Muscle of leg (tissue), 11 donors: ENCODE results near the gene ANKRD27. TPM values are rescaled to one million over a fixed set of nuclear protein-coding genes. Genes with fewer than 3 reads are reported as not detected.
A peak's percentile ranks its signal among the peaks of the same experiment; 100 is the strongest.

Experiments used
- DNase-seq: peaks from one replicate; pipeline ENCODE4 v3.0.0; 2013
- H3K27ac ChIP-seq: one replicate; pipeline ENCODE4 v1.5.1; 2013; ENCODE audit warnings: mild to moderate bottlenecking, low read length, control low read depth
- H3K27me3 ChIP-seq: one replicate; pipeline ENCODE4 v1.6.1; 2013; ENCODE audit warnings: low read length; ENCODE audit not compliant: control insufficient read depth, insufficient read depth
- H3K36me3 ChIP-seq: one replicate; pipeline ENCODE4 v1.6.1; 2013; ENCODE audit warnings: low read length; ENCODE audit not compliant: control insufficient read depth, insufficient read depth
- H3K4me1 ChIP-seq: one replicate; pipeline ENCODE4 v1.6.1; 2013; ENCODE audit warnings: low read length; ENCODE audit not compliant: control insufficient read depth, insufficient read depth
- H3K4me3 ChIP-seq: one replicate; pipeline ENCODE4 v1.5.1; 2013; ENCODE audit warnings: low read length, control low read depth
- H3K9me3 ChIP-seq: replicated peaks from 2 replicates; pipeline ENCODE4 v1.6.1; 2013; ENCODE audit warnings: low read depth, low read length; ENCODE audit not compliant: control insufficient read depth
- WGBS: methylation state at CpG from one replicate; pipeline ENCODE4 v1.1.5; 2013; ENCODE audit warnings: missing lambda C conversion rate; ENCODE audit not compliant: insufficient coverage; 5-methylcytosine and 5-hydroxymethylcytosine counted together
- polyA plus RNA-seq, 8 donors: library from polyadenylated mRNA; unstranded; fragments of 120-200 nt; gene quantifications; one replicate each; pipeline versions ENCODE4 v1.2.1 to v1.2.3, GENCODE V29; 2013; ENCODE audit warnings: inconsistent platforms in 1 of 8, low replicate concordance in 1 of 8; ENCODE audit not compliant: insufficient read length in 8 of 8, insufficient read depth in 1 of 8
- total RNA-seq: library from RNA; stranded (reverse); fragments of 120-200 nt; gene quantifications from one replicate; pipeline ENCODE4 v1.2.4, GENCODE V29; 2013

ANKRD27 gene
- total and polyA plus RNA-seq, 9 donors = 9.6 to 18.3 (median 11.6) TPM

DNA sequence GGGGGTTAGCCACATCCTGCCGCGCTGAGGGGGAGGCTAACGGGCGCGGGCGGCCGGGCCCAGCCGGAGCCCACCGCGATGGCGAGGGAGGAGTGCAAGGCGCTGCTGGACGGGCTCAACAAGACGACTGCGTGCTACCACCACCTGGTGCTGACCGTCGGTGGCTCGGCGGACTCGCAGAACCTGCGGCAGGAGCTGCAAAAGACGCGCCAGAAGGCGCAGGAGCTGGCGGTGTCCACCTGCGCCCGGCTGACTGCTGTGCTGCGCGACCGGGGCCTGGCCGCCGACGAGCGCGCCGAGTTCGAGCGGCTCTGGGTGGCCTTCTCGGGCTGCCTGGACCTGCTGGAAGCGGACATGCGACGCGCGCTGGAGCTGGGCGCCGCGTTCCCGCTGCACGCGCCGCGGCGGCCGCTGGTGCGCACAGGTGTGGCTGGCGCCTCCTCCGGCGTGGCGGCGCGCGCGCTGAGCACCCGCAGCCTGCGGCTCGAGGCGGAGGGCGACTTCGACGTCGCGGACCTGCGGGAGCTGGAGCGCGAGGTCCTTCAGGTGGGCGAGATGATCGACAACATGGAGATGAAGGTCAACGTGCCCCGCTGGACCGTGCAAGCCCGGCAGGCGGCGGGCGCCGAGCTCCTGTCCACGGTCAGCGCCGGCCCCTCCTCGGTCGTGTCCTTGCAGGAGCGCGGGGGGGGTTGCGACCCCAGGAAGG lies 1.4 kb upstream of the ANKRD27 start:
- no peak overlapping the region for H3K27ac ChIP-seq
- no peak overlapping the region for H3K4me3 ChIP-seq
- DNase-seq = no peak
- no peaks in the 10 kb centered on the region for H3K9me3 ChIP-seq
- peaks cover 36% of the 10 kb centered on the region for H3K4me1 ChIP-seq
- no peaks in the 10 kb centered on the region for H3K36me3 ChIP-seq
- H3K27me3 ChIP-seq = peaks cover 43% of the 10 kb centered on the region
- under 1% methylated on average over 93 of the region's 93 CpGs for WGBS

DNA sequence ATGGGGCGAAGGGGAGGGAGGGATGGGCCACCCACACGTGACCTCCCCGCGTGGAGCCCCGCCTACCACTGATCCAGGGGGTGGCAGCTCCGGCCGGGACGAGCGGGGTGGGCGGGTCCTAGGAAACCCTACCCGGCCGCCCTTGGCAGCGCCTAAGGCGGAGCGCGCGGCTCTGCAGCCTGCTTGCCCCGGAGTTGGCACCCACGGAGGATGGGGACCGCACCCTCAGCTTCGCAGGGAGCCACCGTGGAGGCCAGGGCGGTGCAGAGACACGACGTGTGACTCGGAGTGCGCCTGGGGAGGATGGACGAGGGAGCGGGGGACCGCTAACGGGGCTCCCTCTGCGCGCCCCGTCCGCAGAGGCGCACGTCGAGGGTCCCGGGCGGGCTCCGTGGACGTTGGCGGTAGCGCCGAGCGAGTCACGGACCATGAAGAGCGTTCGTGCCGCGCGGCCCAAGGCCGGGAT lies 773 bp upstream of the ANKRD27 start, which contains the start of gene RGS9BP:
Gene RGS9BP, plus strand, starts transcription at position 129 of the 466 bp plus-strand sequence. CDS start 416 bp downstream, outside the sequence.
- 2% methylated on average over 53 of the region's 53 CpGs for WGBS
- DNase-seq = peak; percentile 73
- peaks cover 36% of the 10 kb centered on the region for H3K4me1 ChIP-seq

DNA sequence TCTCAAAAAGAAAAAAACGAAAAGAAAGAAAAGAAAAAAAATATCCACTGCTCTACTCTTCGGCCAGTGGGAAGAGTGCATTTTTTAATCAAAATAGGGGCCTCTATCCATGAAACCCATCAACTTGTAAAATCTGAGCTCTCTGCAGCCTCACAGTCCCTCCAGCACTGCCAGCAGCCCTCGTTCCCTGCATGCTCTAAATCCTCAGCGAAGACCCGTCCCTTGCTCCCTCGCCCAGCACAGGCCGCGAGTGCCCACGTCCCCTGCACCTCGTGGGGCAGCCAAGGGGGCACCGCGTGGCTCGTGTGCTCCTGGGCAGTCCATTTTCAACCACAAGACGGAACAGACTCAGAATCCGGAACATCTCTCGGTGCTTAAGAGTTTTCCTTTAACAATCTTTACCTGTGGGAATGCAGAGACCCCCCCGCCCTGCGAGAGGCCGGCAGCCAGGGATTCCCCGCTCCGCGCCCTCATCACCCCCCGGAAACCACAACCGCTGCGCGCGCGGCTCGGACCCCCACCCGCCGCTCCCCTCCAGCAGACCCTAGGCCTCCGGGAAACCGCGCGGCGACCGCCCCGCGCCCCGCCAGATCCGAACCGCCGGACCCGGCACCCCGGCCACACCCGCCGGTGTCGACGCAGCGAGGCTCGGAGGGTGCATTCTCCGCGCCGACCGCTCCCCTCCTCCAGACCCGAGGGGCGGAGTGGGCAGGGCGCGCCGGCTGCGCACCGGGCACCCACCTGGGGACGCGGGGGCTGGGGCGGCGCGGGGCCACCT lies 638 bp downstream of the ANKRD27 start:
- under 1% methylated on average over 51 of the region's 67 CpGs for WGBS

More for the DNA sequence above, 773 bp upstream of the ANKRD27 start, which contains the start of gene RGS9BP:
- Histone ChIP-seq H3K36me3 (no peaks in the 10 kb centered on the region), H3K27me3 (peaks cover 43% of the 10 kb centered on the region), H3K9me3 (no peaks in the 10 kb centered on the region), H3K27ac (peak within 1 kb of the TSS; percentile 35), H3K4me3 (peak within 1 kb of the TSS; percentile 81)

DNA sequence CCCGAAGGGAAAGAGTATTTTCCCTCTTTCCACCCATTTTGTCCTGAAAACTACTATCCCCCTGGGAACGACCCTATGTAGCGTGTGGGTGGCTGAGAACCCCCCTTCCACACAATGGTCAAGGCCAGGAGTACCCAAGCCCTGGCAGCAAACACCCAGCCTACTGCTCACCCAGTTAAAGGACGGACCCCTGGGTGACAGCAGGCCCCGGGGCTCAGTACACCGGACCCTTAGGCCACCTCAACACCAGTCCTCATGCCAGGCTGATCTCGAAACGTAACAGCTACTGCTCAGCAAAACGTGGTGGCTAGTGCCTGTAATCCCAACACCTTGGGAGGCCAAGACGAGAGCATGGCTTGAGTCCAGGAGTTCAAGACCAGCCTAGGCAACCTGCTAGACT lies 1.4 kb downstream of the ANKRD27 start:
- H3K4me3 ChIP-seq = no peak overlapping the region
- H3K4me1 ChIP-seq = peaks cover 36% of the 10 kb centered on the region
- H3K27ac ChIP-seq = no peak overlapping the region

More for the DNA sequence above, 638 bp downstream of the ANKRD27 start:
- no peak overlapping the region for H3K27ac ChIP-seq
- H3K27me3 ChIP-seq = peaks cover 37% of the 10 kb centered on the region
- no peak for DNase-seq
- H3K36me3 ChIP-seq = no peaks in the 10 kb centered on the region
- H3K4me1 ChIP-seq = peaks cover 36% of the 10 kb centered on the region
- H3K4me3 ChIP-seq = peak overlapping the region; percentile 81
- H3K9me3 ChIP-seq = no peaks in the 10 kb centered on the region

DNA sequence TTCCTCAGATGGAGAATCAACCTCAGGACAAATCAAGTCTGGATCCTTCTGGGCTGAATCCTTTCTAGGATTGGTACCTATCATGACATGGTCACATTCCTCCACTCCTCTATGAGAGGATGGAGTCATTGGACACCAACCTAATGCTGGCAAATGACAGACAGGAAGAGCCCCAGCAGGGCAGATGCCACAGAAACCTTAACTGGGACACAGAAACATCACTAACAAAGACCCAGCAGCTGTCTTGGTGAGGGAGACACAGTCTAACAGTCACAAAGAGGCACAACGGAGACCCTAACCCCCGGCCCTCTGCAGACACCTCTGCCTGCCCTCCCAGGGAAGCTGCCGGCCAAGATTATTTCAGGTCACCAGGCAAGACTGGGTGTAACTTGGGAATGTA lies 2.1 kb downstream of the ANKRD27 start:
- Histone ChIP-seq H3K36me3 (no peaks in the 10 kb centered on the region), H3K4me3 (no peak overlapping the region), H3K4me1 (peaks cover 35% of the 10 kb centered on the region), H3K27me3 (peaks cover 26% of the 10 kb centered on the region), H3K9me3 (no peaks in the 10 kb centered on the region), H3K27ac (no peak overlapping the region)
- DNase-seq = no peak
- WGBS = 90% methylated on average over 2 of the region's 3 CpGs

More for the DNA sequence above, 1.4 kb downstream of the ANKRD27 start:
- no peak for DNase-seq
- H3K27me3 ChIP-seq = peaks cover 33% of the 10 kb centered on the region
- H3K36me3 ChIP-seq = no peaks in the 10 kb centered on the region
- no peaks in the 10 kb centered on the region for H3K9me3 ChIP-seq
- 85% methylated on average over 7 of the region's 10 CpGs for WGBS

DNA sequence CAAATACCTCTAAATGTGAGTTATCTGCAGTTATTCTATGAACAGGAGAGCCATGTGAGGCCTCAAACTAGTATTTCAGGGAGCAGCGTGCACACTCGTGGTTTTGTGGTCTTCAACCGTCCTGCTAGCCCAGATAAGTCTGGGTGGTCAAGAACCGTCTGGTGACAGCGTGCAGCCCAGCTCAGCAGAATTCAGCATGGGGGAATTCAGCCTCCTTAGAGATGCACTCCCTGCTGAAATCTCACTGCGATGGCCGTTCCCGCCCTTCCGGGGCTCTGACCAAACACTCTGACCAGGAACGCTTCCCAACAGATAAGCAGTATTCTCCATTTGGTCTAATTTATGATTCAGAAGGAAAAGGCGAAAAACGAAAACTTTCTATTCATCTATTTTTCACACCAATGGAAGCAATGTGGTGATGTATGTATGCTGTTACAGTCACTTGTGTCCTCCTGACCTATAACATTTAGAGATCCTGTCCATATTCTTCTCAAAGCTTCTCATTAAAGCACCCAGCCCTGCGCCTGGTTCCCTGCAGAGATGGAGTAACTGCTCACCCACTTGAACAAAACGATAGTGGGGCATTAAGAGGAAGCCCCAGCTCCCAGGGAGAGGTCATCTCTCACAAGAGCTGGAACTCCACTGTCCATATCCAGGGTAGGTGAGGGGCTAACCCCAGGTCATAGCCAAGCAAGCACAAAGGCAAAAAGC lies 2.9 kb downstream of the ANKRD27 start:
- no peak for DNase-seq
- Histone ChIP-seq H3K27ac (no peak overlapping the region), H3K9me3 (no peaks in the 10 kb centered on the region), H3K4me1 (peaks cover 27% of the 10 kb centered on the region), H3K27me3 (peaks cover 18% of the 10 kb centered on the region), H3K36me3 (no peaks in the 10 kb centered on the region), H3K4me3 (no peak overlapping the region)
- 78% methylated on average over 5 of the region's 14 CpGs for WGBS

DNA sequence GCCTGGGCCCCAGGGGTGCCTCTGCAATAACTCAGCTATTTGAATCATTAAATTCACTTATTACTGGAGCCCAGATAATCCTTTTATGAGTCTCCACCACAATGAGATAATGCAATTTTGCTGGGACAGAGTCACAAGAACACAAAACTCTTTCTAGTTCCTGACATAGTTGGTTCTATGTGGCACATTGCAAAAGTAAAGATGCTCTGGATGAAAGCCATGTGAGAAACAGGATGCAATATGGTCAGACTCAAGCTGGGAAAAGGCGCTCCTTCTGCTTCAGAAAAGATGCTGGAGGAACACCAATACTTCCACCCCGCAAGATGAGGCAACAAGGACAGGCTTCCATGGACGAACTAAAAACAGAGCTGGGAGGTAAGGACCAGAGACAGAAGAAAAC lies 5.7 kb downstream of the ANKRD27 start:
- Histone ChIP-seq H3K4me3 (no peak overlapping the region), H3K4me1 (peaks cover 14% of the 10 kb centered on the region), H3K27ac (no peak overlapping the region), H3K27me3 (no peaks in the 10 kb centered on the region), H3K9me3 (no peaks in the 10 kb centered on the region), H3K36me3 (no peaks in the 10 kb centered on the region)
- WGBS = 50% methylated on average over 1 of the region's 3 CpGs
- DNase-seq = no peak

DNA sequence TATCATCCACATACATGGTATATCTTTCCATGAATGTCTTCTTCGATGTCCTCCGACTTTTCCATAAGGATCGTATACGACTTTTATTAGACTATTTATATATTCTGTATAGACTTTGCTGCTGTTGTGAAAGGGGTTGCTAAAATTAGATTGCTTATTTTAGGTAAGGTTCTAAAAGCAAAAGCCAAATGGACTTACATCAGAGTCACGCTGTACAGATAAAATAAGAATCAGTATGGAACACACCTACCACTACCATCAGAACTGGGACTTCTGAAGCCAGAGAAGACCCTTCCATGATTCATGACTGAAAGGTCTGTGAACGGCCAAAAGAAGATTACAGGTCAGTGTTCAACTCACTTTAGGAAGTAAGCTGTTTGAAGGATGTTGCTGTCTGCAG lies 8.9 kb downstream of the ANKRD27 start:
- no CpG with 5 or more reads among the region's 6 CpGs for WGBS
- no peak for DNase-seq
- H3K27me3 ChIP-seq = no peaks in the 10 kb centered on the region
- H3K36me3 ChIP-seq = no peaks in the 10 kb centered on the region
- no peak overlapping the region for H3K27ac ChIP-seq
- H3K4me1 ChIP-seq = no peaks in the 10 kb centered on the region
- no peaks in the 10 kb centered on the region for H3K9me3 ChIP-seq
- H3K4me3 ChIP-seq = no peak overlapping the region

DNA sequence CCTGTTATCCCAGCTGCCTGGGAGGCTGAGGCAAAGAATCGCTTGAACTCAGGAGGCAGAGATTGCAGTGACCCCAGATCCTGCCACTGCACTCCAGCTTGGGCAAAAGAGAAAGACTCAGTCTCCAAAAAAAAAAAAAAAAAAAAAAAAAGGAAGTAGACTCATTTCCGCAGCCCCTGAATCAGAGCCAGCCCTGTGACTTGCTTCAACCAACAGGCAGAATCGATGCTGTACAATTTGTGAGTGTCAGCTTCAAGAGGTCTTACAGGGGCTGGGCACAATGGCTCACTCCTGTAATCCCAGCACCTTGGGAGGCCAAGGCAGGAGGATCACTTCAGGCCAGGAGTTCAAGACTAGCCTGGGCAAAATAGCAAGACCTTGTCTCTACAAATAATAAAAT lies 12.8 kb downstream of the ANKRD27 start:
- 100% methylated on average over 1 of the region's 3 CpGs for WGBS
- peaks cover 9% of the 10 kb centered on the region for H3K36me3 ChIP-seq
- H3K9me3 ChIP-seq = no peaks in the 10 kb centered on the region

DNA sequence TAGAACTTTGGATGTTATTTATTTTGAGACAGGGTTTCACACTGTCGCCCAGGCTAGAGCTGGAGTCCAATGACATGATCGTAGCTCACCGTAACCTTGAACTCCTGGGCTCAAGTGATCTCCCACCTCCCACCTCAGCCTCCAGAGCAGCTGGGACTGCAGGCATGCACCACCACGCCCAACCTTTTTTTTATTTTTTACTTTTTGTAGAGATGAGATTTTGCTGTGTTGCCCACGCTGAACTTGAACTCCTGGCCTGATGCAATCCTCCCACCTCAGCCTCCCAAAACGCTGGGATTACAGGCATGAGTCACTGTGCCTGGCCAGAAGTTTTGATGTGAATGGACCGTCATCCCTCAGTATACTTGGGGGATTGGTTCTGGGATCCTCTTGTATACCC lies 13.7 kb downstream of the ANKRD27 start:
- Histone ChIP-seq H3K4me1 (no peaks in the 10 kb centered on the region), H3K36me3 (peaks cover 9% of the 10 kb centered on the region), H3K27ac (no peak overlapping the region), H3K27me3 (no peaks in the 10 kb centered on the region), H3K9me3 (no peaks in the 10 kb centered on the region), H3K4me3 (no peak overlapping the region)
- WGBS = 80% methylated on average over 2 of the region's 7 CpGs
- no peak for DNase-seq

More for the DNA sequence above, 12.8 kb downstream of the ANKRD27 start:
- Histone ChIP-seq H3K27ac (no peak overlapping the region), H3K4me3 (no peak overlapping the region), H3K4me1 (no peaks in the 10 kb centered on the region), H3K27me3 (no peaks in the 10 kb centered on the region)
- no peak for DNase-seq
